Umbilical cord (tissue), 2 donors: ENCODE results near the gene AFMID. TPM values are rescaled to one million over a fixed set of nuclear protein-coding genes. Genes with fewer than 3 reads are reported as not detected.
A peak's percentile ranks its signal among the peaks of the same experiment; 100 is the strongest.
"Not testable (repeated sequence)": the region's sequence is repeated elsewhere in the genome, so short reads cannot be mapped to it uniquely, and the experiment has no call there.

Source experiments
- DNase-seq: peaks from one replicate; pipeline ENCODE4 v3.0.0-alpha.2; 2015; ENCODE audit warnings: low spot score
- total RNA-seq: library from RNA; depleted of rRNA; stranded (reverse); fragments of >200 nt; gene quantifications from one replicate; pipeline ENCODE4 v1.2.3, GENCODE V29; 2014; ENCODE audit warnings: low replicate concordance; ENCODE audit not compliant: insufficient read depth

The AFMID gene, protein sequence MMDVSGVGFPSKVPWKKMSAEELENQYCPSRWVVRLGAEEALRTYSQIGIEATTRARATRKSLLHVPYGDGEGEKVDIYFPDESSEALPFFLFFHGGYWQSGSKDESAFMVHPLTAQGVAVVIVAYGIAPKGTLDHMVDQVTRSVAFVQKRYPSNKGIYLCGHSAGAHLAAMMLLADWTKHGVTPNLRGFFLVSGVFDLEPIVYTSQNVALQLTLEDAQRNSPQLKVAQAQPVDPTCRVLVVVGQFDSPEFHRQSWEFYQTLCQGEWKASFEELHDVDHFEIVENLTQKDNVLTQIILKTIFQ
- total RNA-seq: 5.3 TPM

DNA sequence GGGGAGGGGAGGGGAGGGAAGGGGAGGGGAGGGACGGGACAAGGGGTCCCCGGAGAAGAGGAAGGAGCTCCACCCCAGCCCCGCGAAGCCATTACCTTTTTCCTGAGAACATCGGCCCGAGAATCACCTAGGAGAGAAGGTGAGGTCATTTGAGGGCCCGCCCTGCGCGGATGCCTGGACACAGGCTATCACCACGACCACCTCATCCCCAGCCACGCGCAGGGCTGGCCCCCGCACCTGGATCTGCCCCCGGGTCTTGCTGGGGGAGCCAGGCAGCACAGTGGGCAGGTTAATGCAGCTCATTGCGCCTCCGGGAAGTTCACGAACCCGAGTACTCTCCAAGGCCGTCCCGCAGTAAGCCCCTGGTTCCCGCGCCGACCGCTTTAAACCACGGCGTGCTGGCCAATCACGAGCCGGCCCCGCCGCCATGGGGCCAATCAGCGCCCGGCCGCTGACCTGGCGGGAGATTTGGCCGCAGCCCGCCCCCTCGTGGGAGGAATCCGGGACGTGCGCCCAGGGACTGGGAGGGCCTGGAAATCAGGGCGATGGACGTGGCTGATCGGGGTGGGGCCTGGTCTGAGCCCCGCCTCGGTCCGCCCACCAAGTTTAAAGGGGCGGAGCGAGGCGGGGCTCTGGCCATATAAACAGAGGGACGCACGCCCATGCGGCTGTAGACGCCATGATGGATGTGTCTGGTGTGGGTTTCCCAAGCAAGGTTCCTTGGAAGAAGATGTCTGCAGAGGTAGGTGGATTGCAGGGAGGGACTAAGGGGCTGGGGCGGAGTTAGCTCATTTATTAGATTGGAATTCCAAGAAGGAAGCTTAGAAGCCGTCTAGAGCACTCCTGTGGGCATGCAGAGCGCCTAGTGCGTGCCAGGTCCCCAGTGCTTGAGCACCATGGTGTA is at the start of gene AFMID, which contains the start of gene TK1:
Gene AFMID (plus strand): TSS at position 671 of the 904 bp plus-strand sequence. CDS start 9 bp downstream, at position 680.
Gene TK1 (minus strand): TSS at position 361 of the 904 bp plus-strand sequence. CDS start 58 bp downstream, at position 303.
- DNase-seq: peak; percentile 97

DNA sequence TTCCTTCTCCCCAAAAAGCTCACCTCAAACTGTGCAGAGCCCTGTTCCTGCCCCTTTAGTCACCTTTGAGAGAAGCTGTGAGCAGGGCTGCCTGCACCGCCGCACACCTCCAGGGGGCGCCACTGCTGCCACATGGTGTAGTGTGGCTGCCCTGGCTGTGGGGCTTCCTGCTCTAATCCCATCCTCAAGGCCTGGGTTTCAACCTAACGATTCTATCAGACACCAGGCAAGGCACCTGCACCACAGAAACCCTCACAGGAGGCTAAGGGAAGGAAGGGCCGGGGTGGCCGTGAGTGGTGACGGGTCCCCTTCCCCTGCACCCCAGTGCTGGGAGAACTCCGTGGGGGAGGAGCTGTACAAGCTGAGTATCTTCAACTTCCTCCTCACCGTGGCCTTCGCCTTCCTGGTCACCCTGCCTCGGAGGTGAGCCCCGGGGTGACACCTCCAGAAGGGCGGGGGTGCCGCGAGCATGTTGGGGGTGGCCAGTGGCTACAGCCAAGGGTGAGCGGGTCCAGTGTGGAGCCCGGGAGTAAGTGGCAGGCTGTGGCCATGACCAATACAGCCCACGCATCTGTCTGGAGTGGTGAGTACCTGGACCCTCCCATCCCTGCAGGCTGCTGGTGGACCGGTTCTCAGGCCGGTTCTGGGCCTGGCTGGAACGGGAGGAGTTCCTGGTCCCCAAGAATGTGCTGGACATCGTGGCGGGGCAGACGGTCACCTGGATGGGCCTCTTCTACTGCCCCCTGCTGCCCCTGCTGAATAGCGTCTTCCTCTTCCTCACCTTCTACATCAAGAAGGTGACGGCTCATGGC is 49.6 kb upstream of the AFMID start:
- DNase-seq: no peak

DNA sequence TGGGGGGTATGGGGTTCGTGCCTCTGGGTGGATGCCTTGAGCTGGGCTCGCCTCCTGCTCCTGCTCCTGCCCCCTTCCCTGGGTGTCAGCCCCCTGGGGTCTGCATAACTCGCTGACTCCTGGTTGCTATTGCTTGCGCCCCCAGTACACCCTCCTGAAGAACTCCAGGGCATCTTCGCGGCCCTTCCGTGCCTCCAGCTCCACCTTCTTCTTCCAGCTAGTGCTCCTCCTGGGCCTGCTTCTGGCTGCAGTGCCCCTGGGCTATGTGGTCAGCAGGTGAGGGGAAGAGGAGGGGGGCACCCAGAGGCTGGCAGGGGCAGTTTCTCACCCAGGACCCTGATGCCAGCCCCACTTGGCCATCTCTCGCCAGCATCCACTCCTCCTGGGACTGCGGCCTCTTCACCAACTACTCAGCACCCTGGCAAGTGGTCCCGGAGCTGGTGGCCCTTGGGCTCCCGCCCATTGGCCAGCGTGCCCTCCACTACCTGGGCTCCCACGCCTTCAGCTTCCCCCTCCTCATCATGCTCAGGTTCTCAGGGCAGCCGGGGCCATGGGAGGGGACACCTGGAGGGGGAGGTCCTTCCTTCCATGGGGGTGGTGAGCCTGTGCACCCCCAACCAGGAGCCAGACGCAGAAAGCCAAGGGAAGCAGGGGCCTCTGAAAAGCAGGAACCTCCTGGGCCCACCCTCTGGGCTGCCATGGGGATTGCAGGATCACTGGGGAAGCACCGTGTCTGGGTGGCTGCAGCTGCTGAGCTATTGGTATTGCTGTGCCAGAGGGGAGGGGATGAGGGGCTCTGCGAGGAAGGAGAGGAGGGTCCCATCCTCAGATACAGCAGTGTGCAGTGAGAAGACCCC is 48.7 kb upstream of the AFMID start:
- DNase-seq: no peak

DNA sequence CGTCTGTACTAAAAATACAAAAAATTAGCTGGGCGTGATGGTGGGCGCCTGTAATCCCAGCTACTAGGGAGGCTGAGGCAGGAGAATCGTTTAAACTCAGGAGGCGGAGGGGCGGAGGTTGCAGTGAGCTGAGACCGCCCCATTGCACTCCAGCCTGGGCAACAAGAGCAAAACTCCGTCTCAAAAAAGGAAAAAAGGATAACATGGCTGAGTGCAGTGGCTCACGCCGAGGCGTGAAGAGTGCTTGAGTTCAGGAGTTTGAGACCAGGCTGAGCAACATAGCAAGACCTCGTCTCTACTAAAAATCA is 47.3 kb upstream of the AFMID start:
- DNase-seq: not testable (repeated sequence)

DNA sequence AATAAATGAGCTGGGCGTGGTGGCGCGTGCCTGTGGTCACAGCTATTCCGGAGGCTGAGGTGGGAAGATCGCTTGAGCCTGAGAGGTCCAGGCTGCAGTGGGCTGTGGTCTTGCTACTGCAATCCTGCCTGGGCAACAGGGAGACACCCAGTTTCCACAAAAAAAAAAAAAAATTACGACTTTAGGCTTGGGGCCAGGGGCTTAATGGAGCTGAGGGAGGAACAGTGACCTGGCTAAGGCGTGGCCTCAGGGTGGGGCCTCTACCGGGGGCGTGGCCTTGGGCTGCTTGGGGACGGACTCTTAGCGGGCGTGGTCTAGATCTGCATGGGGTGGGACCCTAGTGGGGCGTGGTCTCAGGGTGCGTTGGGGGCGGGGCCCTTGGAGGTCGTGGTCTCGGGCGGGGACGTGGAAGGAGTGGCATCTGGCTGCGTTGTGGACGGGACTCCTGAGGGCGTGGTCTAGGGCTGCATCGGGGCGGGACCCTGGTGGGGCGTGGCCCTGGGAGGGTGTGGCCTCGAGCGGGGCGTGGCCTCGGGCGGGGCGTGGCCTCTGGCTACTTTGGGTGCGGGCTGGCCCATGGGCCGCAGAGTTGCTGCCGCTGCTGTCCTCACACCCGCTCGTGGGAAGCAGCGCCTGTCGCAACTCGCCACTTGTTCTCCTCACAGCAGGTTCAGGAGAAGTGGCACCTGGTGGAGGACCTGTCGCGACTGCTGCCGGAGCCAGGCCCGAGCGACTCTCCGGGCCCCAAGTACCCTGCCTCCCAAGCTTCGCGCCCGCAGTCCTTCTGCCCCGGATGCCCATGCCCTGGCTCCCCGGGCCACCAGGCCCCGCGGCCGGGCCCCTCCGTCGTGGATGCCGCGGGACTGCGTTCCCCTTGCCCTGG is 46.8 kb upstream of the AFMID start:
- peak; percentile 73 for DNase-seq

DNA sequence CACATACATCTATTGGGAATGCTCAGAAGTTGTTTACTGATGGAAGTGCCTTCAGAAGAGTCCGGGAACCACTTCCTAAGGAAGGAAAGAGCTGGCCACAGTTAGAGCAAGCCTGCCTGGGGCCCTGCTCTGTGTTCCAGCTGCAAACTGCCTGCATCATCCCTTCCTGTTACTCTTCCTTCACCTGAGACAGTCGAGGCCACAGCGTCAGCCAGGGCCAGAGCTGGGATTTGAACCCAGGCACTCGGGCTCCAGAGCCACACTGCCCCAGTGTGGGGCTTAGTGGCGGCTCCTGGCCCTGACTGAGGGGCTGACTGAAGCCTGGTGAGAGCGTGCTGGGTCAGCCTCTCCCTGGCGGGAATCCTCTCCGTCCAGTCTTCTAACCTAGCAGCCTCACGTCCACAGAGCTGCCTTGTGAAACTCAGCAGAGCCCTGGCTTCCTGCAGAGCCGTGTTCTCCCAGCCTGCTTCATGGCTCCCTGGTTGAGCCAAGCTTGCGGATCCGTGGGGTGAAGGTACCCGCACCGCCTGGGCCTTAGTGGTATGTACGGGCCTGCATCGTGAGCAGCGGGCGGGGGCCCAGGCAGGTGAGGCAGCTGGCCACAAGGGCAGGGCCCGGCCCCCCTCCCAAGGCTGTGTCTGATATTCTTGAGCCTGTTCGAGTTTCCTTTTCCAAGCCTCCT is 45.6 kb upstream of the AFMID start:
- DNase-seq: no peak

DNA sequence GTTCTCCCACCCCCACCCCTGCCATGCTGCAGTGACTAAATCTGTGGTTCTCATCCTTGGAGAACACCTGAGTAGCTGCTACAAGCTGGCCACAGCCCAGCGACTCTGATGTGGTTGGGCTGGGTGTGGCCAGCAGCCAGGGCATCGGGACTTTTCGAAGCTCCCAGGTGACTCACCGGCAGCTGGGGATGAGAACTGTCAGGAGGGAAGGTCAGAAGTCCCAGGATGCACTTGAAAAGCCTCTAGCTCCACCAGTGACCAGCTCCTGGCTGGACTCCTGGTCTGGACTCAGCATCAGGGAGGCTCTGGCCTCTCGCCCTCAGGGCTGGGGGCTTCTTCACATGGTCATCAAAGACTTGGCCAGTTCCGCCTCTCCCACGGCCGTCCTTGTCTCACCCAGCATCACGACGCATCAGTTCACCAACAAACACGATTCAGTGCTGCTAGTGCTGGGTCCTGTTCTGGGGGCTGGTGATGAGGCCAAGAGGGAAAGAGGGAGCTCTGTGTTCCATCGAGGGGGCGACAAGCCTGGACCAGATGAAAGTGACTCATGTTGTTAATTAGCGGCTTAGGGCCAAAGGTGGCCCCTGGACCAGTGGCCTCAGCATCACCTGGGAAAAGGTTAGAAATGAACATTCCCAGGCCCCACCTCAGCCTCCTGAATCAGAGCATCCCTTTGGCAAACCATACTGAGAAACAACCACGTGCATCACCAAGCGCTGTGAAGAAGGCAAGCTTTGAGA is 44.9 kb upstream of the AFMID start:
- DNase-seq: no peak

DNA sequence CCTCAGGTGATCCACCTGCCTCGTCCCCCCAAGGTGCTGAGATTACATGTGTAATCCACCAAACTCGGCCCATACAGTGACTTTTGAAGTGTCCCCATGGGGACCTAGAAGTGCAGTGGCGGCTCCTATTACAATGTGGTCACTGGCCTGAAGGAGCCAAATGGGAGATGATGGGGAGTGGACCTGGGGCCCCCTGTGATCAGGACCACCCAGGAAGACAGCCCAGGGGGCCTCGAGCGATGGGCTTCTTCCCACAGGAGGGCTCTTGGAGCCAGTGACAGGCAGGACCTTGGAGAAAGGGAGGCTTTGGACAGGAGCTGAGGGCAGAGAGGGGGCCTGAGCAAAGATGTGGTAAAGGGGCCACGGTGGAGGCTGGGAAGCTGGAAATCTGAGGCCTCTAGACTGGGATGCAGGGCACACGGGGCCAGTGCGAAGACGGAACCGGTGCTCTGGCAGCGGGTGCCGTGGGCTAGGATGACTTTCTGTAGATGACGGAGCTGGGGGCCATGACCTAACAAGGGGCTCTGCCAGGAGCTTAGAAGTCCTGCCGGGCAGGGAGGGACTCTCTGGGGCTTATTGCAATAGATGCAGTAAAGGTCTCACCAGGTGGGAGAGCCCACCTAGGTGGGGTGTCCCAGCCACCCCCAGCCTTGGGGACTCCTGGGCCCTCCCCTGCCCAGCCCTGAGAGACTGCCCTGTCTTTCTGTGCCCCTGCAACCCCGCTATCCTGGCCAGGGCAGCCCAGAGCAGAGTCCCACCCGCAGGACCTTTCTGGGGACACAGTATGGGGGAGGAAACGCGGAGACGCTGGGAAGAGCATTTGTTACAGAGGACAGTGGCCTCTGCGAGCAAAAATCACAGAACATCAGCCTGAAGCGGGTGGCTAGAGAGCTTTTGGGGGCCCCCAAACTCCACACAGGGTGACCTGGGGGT is 43.7 kb upstream of the AFMID start:
- no peak for DNase-seq

DNA sequence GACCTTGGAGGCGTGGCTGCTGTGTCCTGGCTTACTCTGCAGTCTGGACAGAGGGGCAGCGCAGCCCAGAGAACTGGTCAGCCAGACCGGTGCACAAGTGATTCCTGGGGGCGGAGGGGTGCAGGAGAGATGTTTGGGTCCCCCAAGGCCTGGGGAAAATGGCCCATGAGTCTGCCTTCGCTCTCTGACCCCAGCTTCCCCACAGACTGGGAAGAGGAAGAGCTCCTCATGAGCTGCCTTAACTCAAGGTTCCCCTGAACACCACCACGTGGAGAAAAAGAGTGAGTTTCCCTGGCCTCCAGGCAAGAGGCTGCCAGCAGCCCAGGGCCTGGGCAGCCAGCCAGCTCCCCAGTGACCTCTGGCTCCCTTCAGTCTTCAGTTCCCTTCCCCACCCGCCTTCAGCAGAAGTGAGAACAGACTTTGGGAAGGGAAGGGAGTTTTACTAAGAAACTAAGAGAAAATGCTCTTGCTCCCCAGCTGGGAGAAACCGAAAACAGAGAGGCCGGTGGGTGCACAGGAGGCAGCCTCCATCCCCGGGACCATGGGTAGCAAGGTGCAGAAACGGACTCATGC is 42.9 kb upstream of the AFMID start:
- DNase-seq: peak; percentile 94

DNA sequence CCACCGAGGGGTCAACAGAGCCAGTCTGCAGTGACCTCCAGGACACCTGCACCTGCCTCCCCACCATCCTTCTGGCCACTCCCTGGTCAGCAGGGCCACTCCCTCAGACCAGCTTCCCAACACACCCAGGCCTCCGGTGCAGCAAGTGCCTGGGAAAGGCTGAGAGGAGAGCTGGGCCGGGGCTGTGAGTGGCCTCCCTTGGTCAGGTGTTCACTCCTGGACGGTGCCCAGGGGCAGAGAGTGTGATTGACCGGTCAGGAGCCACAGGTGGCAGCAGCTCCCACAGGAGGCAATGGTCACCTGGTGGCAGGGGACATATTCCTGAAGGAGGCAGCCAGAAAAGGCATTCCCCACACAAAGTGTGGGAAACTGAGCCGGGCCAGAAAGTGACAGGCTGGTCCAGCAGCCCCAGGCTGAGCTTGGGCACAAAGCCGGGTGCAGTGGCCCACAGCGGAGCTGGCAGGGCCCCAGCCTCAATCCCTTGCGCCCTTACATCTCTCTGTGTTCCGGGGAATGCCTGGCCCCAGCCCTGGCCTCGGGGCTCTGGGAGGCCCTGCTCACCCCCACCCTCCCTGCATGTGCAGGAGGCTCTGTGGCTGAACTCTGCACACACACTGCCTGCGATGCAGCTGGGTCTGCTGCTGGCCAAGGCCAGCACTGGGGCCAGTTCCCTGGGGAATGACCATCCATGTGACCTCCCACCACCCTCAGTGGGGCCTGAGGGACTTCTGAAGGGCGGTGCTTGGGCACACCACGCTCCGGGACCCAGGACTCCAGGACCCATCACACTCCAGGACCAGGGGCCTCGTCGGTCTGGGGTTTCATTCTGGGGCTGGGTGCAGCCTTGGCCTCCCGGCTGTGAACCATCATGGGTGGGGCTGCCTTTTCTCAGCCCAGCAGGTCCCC is 42.2 kb upstream of the AFMID start:
- peak; percentile 71 for DNase-seq

DNA sequence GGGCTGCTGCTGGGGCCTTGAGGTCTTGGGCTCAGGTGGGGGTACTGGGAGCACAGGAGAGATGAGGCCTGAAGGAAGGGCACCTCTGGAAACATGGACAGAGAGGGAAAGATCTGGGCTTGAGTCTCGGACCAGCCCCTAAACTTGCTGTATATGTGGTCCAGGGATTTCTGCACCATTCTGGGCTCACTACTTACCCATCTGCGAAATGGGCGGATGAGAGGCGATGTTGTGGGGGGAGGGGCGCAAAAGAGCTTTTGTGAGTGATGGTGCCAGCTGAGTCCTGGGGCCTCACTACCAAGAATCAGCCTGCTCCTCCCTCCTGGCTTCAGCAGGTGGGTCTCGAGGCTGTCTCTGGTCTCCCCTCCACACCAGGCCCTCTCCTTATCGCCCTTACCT is 40.7 kb upstream of the AFMID start:
- DNase-seq: no peak

DNA sequence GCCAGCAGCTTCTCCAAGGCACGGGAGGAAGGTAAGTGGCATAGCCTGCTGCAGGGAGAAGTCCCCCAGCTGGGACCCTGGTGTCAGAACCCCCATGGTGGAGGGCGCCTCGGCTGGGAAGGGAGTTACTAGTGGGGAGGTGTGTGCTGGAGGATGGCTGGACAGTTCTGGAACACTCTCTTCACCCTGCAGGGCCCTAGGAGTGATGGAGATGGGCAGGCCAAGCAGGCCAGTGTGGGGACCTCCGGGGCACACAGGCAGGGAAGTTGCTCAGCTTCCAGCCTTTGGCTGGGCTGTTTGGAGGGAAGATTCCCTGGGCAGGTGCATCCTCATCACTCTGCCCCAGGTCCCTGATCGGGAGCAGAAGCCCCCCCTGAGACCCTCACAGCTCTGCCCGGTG is 40.3 kb upstream of the AFMID start:
- DNase-seq: no peak

DNA sequence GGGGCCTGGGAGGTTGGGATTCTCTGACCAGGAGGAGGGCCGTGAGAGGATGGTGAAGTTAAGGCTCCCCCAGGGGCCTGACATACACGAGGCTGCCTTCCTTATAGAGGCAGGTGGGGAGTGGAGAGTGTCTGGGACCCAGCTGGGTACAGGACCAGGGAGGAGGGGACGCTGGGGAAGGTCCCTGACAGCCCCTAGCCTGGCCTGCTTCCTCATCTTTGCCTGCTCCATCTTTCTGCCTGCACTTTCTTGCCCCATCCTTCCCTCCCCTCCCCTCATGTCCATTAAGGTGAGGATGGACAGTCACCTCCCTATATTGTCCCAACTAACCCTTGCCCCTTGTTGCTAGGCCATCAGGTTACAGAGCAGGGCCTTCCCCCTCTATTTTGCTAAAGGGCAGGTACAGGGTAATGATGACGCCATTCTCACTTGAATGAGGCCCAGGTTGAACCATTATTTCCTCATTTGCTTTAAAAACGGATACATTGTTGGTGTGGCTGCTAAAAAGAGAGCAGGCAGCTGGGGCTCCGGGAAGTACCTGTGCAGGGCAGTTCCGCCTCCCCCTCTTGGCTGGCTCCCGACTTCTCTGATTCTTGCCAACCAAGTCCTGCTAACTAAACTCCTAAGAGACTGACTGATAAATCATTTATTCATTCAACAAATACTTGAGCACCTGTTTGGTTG is 39.7 kb upstream of the AFMID start:
- no peak for DNase-seq

DNA sequence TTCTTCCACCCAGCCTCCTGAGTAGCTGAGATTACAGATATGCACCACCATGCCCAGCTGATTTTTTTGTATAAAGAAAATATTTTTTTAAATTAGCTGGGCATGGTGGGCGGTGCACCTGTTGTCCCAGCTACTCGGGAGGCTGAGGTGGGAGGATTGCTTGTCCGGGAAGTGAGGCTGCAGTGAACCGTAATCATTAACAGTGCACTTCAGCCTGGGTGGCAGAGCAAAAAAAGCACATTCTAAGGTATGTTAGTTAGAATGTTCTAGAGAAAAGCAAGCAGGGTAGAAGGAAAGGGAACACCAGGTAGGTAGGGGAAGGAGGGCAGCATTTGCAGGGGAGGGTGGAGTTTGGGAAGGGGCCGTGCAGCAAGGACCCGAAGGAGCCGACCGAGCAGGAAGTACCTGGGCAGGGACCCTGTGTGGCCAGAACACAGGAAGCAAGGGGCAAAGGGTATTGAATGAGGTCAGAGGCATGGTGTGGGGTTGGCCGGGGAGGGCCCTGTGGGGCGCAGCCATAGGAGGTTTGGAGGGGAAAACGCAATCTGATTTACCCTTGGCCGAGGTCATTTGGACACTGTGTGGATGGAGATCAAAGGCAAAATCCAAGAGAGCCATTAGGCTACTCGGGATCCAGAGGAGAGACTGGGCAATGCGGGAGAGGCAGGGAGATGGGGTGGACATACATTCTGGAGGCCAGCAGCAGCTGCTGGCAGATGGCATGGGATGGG is 38.7 kb upstream of the AFMID start:
- no peak for DNase-seq

DNA sequence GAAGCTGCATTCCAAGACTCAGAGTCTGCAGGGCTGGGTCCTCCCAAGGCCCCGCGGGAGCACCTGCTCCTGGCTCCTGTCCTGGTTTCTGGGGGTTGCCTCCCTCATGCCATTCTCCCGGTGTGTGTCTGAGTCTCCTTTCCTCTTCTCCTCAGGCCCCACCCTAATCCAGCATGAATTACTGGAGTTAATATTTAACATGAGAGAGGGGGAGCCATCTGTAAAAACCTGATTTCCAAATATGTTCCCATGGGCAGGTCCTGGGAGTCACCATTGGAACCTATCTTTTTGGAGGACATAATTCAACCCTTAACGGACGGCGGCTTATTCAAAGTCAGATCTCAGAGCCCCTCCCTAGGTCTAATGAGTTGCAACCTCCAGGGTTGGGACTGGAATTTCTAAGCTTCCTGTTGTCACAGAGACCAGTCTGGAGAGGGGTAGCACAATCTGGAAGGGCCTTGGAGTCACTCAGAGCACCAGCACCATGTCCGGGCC is 35.6 kb upstream of the AFMID start:
- no peak for DNase-seq
